Heart left ventricle (tissue), 13 donors: ENCODE measurements around the gene TCP10L.

ENCODE experiments used
- POLR2A ChIP-seq, 2 donors: fragments of 450-650 bp; IDR thresholded peaks; one replicate each; pipeline ENCODE4 v1.6.1; 2017; ENCODE audit warnings: antibody characterized with exemption in 2 of 2, mild to moderate bottlenecking in 2 of 2, moderate library complexity in 2 of 2
- TF ChIP-seq, protein P1 (sequence below), 12 donors: fragments of 200-600 bp; sonication (generic) in 4 of 12; IDR thresholded peaks; one replicate each; pipeline versions ENCODE4 v1.5.0 to v1.8.0; 2018 to 2022; ENCODE audit warnings: antibody characterized with exemption in 12 of 12, mild to moderate bottlenecking in 5 of 12
- donor health status: ischemic (EF 13 %, LVEDD 7.1; RV severe dilation, severe dysfunction).
- donor health status: DM: no; HTN: yes; CAD: no.
- donor health status: DM: no; HTN: no; CAD: no.
- donor health status: ischemic (EF 25% LVEDD 6.9; RV normal size, moderate dysfunction).
- donor health status: ischemic (EF 25% LVEDD 5.7; RV mildly dilated, moderate dysfunction).
- donor health status: ischemic (EF 35%, LVEDD 5.7; RV mildly dilated, moderate dysfunction).
- donor health status: nonischemic (EF 11% LVEDD 7.7; RV severe dilation, severe dysfunction).
- donor health status: DM: yes; HTN: yes; CAD: no.
- donor health status: PGD.
- donor health status: ischemic (EF 29% LVEDD 5.4; RV normal size, mild dysfunction).
- donor health status: nonischemic (EF 23%, LVEDD 6.1; RV moderate dilation, normal function).

- TF ChIP-seq, protein P1, sequence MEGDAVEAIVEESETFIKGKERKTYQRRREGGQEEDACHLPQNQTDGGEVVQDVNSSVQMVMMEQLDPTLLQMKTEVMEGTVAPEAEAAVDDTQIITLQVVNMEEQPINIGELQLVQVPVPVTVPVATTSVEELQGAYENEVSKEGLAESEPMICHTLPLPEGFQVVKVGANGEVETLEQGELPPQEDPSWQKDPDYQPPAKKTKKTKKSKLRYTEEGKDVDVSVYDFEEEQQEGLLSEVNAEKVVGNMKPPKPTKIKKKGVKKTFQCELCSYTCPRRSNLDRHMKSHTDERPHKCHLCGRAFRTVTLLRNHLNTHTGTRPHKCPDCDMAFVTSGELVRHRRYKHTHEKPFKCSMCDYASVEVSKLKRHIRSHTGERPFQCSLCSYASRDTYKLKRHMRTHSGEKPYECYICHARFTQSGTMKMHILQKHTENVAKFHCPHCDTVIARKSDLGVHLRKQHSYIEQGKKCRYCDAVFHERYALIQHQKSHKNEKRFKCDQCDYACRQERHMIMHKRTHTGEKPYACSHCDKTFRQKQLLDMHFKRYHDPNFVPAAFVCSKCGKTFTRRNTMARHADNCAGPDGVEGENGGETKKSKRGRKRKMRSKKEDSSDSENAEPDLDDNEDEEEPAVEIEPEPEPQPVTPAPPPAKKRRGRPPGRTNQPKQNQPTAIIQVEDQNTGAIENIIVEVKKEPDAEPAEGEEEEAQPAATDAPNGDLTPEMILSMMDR (IDR thresholded peaks at IDR 0.05) = no peak
- TF ChIP-seq POLR2A (IDR thresholded peaks at IDR 0.05) = no peak
Measured at GRCh38 chr21:32535612-32536011, 49.7 kb downstream of the TCP10L start.
